Measurements from ENCODE around the gene CGB5.
"Not testable (repeated sequence)": the region's sequence is repeated elsewhere in the genome, so short reads cannot be mapped to it uniquely, and the experiment has no call there.

Gene CGB5

GRCh38 chr19:49022116-49022515 lies 21.5 kb upstream of the CGB5 start:
- DNase-seq: no peak

- DNase-seq: not testable (repeated sequence)
Observed at GRCh38 chr19:49024233-49024632, 19.4 kb upstream of the CGB5 start, which contains the start of gene CGB3. Gene CGB3, minus strand, starts transcription at chr19:49024333. Its CDS starts 362 bp downstream, at chr19:49023971.

GRCh38 chr19:49025088-49025487 lies 18.6 kb upstream of the CGB5 start:
- DNase-seq: not testable (repeated sequence)

GRCh38 chr19:49025599-49025998 lies 18.0 kb upstream of the CGB5 start:
- not testable (repeated sequence) for DNase-seq

- not testable (repeated sequence) for DNase-seq
Observed at GRCh38 chr19:49028686-49029085, 15.0 kb upstream of the CGB5 start.

GRCh38 chr19:49029749-49030148 lies 13.9 kb upstream of the CGB5 start:
- not testable (repeated sequence) for DNase-seq

GRCh38 chr19:49030323-49030722 lies 13.3 kb upstream of the CGB5 start:
- DNase-seq: not testable (repeated sequence)

GRCh38 chr19:49031642-49032301 lies 11.9 kb upstream of the CGB5 start, which contains the start of gene CGB2:
Gene CGB2, plus strand, starts transcription at chr19:49031890. Its CDS starts 206 bp downstream, at chr19:49032096.
- peak; percentile 82 for DNase-seq

GRCh38 chr19:49036815-49037214 lies 6.8 kb upstream of the CGB5 start, which contains the start of gene CGB1:
Gene CGB1, minus strand, starts transcription at chr19:49036895. Its CDS starts 184 bp downstream, at chr19:49036711.
- not testable (repeated sequence) for DNase-seq

GRCh38 chr19:49038111-49038510 lies 5.5 kb upstream of the CGB5 start:
- not testable (repeated sequence) for DNase-seq

GRCh38 chr19:49038557-49039276 lies 4.9 kb upstream of the CGB5 start:
- not testable (repeated sequence) for DNase-seq

GRCh38 chr19:49039736-49040135 lies 3.9 kb upstream of the CGB5 start:
- not testable (repeated sequence) for DNase-seq

- no peak for DNase-seq
Observed at GRCh38 chr19:49042177-49042576, 1.5 kb upstream of the CGB5 start.

- DNase-seq: not testable (repeated sequence)
Observed at GRCh38 chr19:49042666-49043065, 982 bp upstream of the CGB5 start.

- not testable (repeated sequence) for DNase-seq
Observed at GRCh38 chr19:49049011-49049410, 5.4 kb downstream of the CGB5 start, which contains the start of gene CGB8. Gene CGB8, minus strand, starts transcription at chr19:49049111. Its CDS starts 372 bp downstream, at chr19:49048739.

GRCh38 chr19:49049834-49050233 lies 6.2 kb downstream of the CGB5 start:
- DNase-seq: not testable (repeated sequence)

- DNase-seq: not testable (repeated sequence)
Observed at GRCh38 chr19:49050376-49051033, 6.9 kb downstream of the CGB5 start.

- DNase-seq: peak; percentile 59
Observed at GRCh38 chr19:49056101-49056901, 12.7 kb downstream of the CGB5 start.

GRCh38 chr19:49056902-49057596 lies 13.4 kb downstream of the CGB5 start:
- not testable (repeated sequence) for DNase-seq

- DNase-seq: peak; percentile 32
Observed at GRCh38 chr19:49057636-49058234, 14.1 kb downstream of the CGB5 start, which contains the start of gene CGB7. Gene CGB7, minus strand, starts transcription at chr19:49057749. Its CDS starts 2,374 bp downstream, at chr19:49055375.

- DNase-seq: no peak
Observed at GRCh38 chr19:49058562-49058961, 14.9 kb downstream of the CGB5 start.

All from NCI-H774 (cell line).